HEK293 (cell line): ENCODE results near the gene MRPL43.
A peak's percentile ranks its signal among the peaks of the same experiment; 100 is the strongest.

Source experiments
- CTCF ChIA-PET: fragments of 350-600 bp; formaldehyde crosslinking; extraction: SDS; loops from one replicate; lab custom pipeline; 2021; ENCODE audit warnings: antibody characterized with exemption; lab: Yijun Ruan, JAX
- POLR2A ChIA-PET: fragments of 300-600 bp; formaldehyde crosslinking; extraction: SDS; loops from one replicate; lab custom pipeline; 2020; ENCODE audit warnings: antibody characterized with exemption, inconsistent platforms; lab: Yijun Ruan, JAX
- H3K27ac ChIP-seq: fragments of 200-500 bp; sonication (Bioruptor generic); 2 replicates; pipeline ENCODE4 v1.5.1; 2014; ENCODE audit warnings: low read depth, low read length, control low read depth, inconsistent platforms; ENCODE audit errors: extremely low read depth
- H3K36me3 ChIP-seq, 2 experiments: fragments of 200-500 bp in 1 of 2; sonication (Bioruptor generic) in 1 of 2; 1 replicate in 1 of 2; 2 replicates in 1 of 2; pipeline ENCODE4 v1.5.1; 2014 to 2017; ENCODE audit warnings: inconsistent platforms in 2 of 2, low read length in 2 of 2; ENCODE audit not compliant: control insufficient read depth in 2 of 2, insufficient read depth in 1 of 2
- H3K4me1 ChIP-seq: fragments of 200-500 bp; sonication (Bioruptor generic); 2 replicates; pipeline ENCODE4 v1.5.1; 2014; ENCODE audit warnings: mild to moderate bottlenecking, low read length, inconsistent platforms; ENCODE audit not compliant: control insufficient read depth, insufficient read depth
- H3K4me3 ChIP-seq: 2 replicates; pipeline ENCODE4 v1.5.1; 2011; ENCODE audit warnings: low read depth, mild to moderate bottlenecking, control low read depth, low read length, moderate library complexity
- H3K9me3 ChIP-seq: fragments of 200-500 bp; sonication (Bioruptor generic); 2 replicates; pipeline ENCODE4 v1.5.1; 2014; ENCODE audit warnings: low read depth, low read length, inconsistent platforms; ENCODE audit not compliant: control insufficient read depth, insufficient read depth
- GLIS1 ChIP-seq: fragments of 450-650 bp; formaldehyde crosslinking; IDR thresholded peaks from 2 replicates; pipeline ENCODE4 v1.5.1; 2016; ENCODE audit warnings: missing biosample characterization, missing genetic modification characterization
- KLF17 ChIP-seq: fragments of 450-650 bp; formaldehyde crosslinking; IDR thresholded peaks from 2 replicates; pipeline ENCODE4 v1.5.1; 2016; ENCODE audit warnings: missing biosample characterization, missing genetic modification characterization
- KLF9 ChIP-seq: fragments of 450-650 bp; formaldehyde crosslinking; IDR thresholded peaks from 2 replicates; pipeline ENCODE4 v1.5.1; 2016; ENCODE audit warnings: missing biosample characterization, missing genetic modification characterization, low read depth
- MZF1 ChIP-seq: fragments of 450-650 bp; formaldehyde crosslinking; IDR thresholded peaks from 2 replicates; pipeline ENCODE4 v1.5.1; 2017; ENCODE audit warnings: missing biosample characterization, missing genetic modification characterization, borderline replicate concordance
- OVOL3 ChIP-seq: fragments of 450-650 bp; formaldehyde crosslinking; IDR thresholded peaks from 2 replicates; pipeline ENCODE4 v1.5.1; 2016; ENCODE audit warnings: missing biosample characterization, missing genetic modification characterization
- PRDM4 ChIP-seq: fragments of 450-650 bp; formaldehyde crosslinking; IDR thresholded peaks from 2 replicates; pipeline ENCODE4 v1.5.1; 2017; ENCODE audit warnings: missing biosample characterization, missing genetic modification characterization
- PRDM6 ChIP-seq: fragments of 450-650 bp; formaldehyde crosslinking; IDR thresholded peaks from 2 replicates; pipeline ENCODE4 v1.5.1; 2017; ENCODE audit warnings: missing biosample characterization, missing genetic modification characterization
- REST ChIP-seq: fragments of 450-650 bp; formaldehyde crosslinking; IDR thresholded peaks from 2 replicates; pipeline ENCODE4 v1.5.1; 2016; ENCODE audit warnings: missing biosample characterization, missing genetic modification characterization
- SCRT1 ChIP-seq: fragments of 450-650 bp; formaldehyde crosslinking; IDR thresholded peaks from 2 replicates; pipeline ENCODE4 v1.5.1; 2016; ENCODE audit warnings: missing biosample characterization, missing genetic modification characterization, borderline replicate concordance
- TCF7L2 ChIP-seq: IDR thresholded peaks from 2 replicates; pipeline ENCODE4 v1.6.1; 2011; ENCODE audit warnings: low read depth, mild to moderate bottlenecking, inconsistent platforms, low read length, moderate library complexity, borderline replicate concordance
- ZNF157 ChIP-seq: fragments of 450-650 bp; formaldehyde crosslinking; IDR thresholded peaks from 2 replicates; pipeline ENCODE4 v1.5.1; 2016; ENCODE audit warnings: missing biosample characterization, missing genetic modification characterization
- ZNF449 ChIP-seq: fragments of 450-650 bp; formaldehyde crosslinking; IDR thresholded peaks from 2 replicates; pipeline ENCODE4 v1.5.1; 2017; ENCODE audit warnings: missing biosample characterization, mild to moderate bottlenecking, missing genetic modification characterization, moderate library complexity
- ZNF558 ChIP-seq: fragments of 450-650 bp; formaldehyde crosslinking; IDR thresholded peaks from 2 replicates; pipeline ENCODE4 v1.5.1; 2016; ENCODE audit warnings: missing biosample characterization, missing genetic modification characterization
- ZNF639 ChIP-seq: fragments of 450-650 bp; formaldehyde crosslinking; IDR thresholded peaks from 2 replicates; pipeline ENCODE4 v1.5.1; 2016; ENCODE audit warnings: missing biosample characterization, missing genetic modification characterization
- ZSCAN16 ChIP-seq: fragments of 450-650 bp; formaldehyde crosslinking; IDR thresholded peaks from 2 replicates; pipeline ENCODE4 v1.5.1; 2016; ENCODE audit warnings: missing biosample characterization, missing genetic modification characterization
- ZXDB ChIP-seq: fragments of 450-650 bp; formaldehyde crosslinking; IDR thresholded peaks from 2 replicates; pipeline ENCODE4 v1.5.1; 2016; ENCODE audit warnings: missing biosample characterization, missing genetic modification characterization

The MRPL43 gene

GRCh38 chr10:100987685-100988049, 370 bp upstream of the MRPL43 start (continued):
- no peak for TF ChIP-seq ZNF157
- no peak for TF ChIP-seq GLIS1 (tag by site-specific recombination)
- TF ChIP-seq KLF9, result no peak
- 0 out of 2 replicates have a peak, but pooled peaks have one; percentile 44 for TF ChIP-seq ZNF639 (tag by site-specific recombination)
- TF ChIP-seq ZXDB (tag by site-specific recombination), result 0 out of 2 replicates have a peak, but pooled peaks have one; percentile 36
- TF ChIP-seq SCRT1, result no peak
- 0 out of 2 replicates have a peak, but pooled peaks have one; percentile 12 for TF ChIP-seq KLF17 (tag by site-specific recombination)
- TF ChIP-seq REST (tag by site-specific recombination), result peak; percentile 49
- no peak for TF ChIP-seq OVOL3 (tag by site-specific recombination)
- TF ChIP-seq ZSCAN16 (tag by site-specific recombination), result no peak
- 0 out of 2 replicates have a peak, but pooled peaks have one; percentile 29 for TF ChIP-seq ZNF558 (tag by site-specific recombination)
- no peak for TF ChIP-seq MZF1

- TF ChIP-seq PRDM4 (tag by site-specific recombination) (no peak), ZNF449 (tag by site-specific recombination) (0 out of 2 replicates have a peak, but pooled peaks have one; percentile 34), TCF7L2 (no peak), PRDM6 (tag by site-specific recombination) (no peak)
- peak overlapping the region; percentile 82; the same call in 1 of the 2 replicates for H3K27ac ChIP-seq
- ChIA-PET POLR2A (interaction anchor here (1.5 kb wide), 1 partner anchor 73 kb away, joined by 6 read pairs; the partner anchor contains the start of gene SLF2), CTCF (interaction anchor here (6.4 to 16.6 kb wide), 2 partner anchors 11 to 30 kb away, joined by 49 to 274 read pairs; partner anchors contain the start of gene LZTS2)
- H3K4me3 ChIP-seq, result peak overlapping the region; percentile 95
- H3K36me3 ChIP-seq, result peaks cover 19 to 72% of the 10 kb centered on the region in 2 experiments
- H3K4me1 ChIP-seq, result peaks cover 6% of the 10 kb centered on the region
- H3K9me3 ChIP-seq, result no peaks in the 10 kb centered on the region
Observed at GRCh38 chr10:100986623-100986951, 710 bp downstream of the MRPL43 start.
